ACC112 (cell line): ENCODE data around the gene CEP131.

ENCODE experiments used
- H2AFZ ChIP-seq: fragments of 200-600 bp; sonication (generic); one replicate; pipeline ENCODE4 v1.6.0; 2017; ENCODE audit warnings: antibody characterized with exemption, low read length; ENCODE audit not compliant: unreplicated experiment
- H3K27ac ChIP-seq: fragments of 200-600 bp; sonication (generic); 2 replicates; pipeline ENCODE4 v1.5.1; 2014; ENCODE audit warnings: low read depth, mild to moderate bottlenecking, antibody characterized with exemption, low read length, moderate library complexity
- H3K27me3 ChIP-seq: fragments of 200-600 bp; sonication (generic); 2 replicates; pipeline ENCODE4 v1.6.1; 2014; ENCODE audit warnings: mild to moderate bottlenecking, antibody characterized with exemption, low read length, moderate library complexity, mixed read lengths; ENCODE audit not compliant: insufficient read depth
- H3K36me3 ChIP-seq: fragments of 200-600 bp; sonication (generic); 2 replicates; pipeline ENCODE4 v1.6.1; 2016; ENCODE audit warnings: mild to moderate bottlenecking, antibody characterized with exemption, low read length, moderate library complexity, mixed read lengths; ENCODE audit not compliant: insufficient read depth
- H3K4me1 ChIP-seq: fragments of 200-600 bp; sonication (generic); one replicate; pipeline ENCODE4 v1.6.1; 2016; ENCODE audit warnings: low read length, mixed read lengths; ENCODE audit not compliant: insufficient read depth, unreplicated experiment, control insufficient read depth
- H3K4me3 ChIP-seq: fragments of 200-600 bp; sonication (generic); 2 replicates; pipeline ENCODE4 v1.5.1; 2014; ENCODE audit warnings: mild to moderate bottlenecking, low read depth, low read length
- H3K79me2 ChIP-seq: fragments of 200-600 bp; sonication (generic); one replicate; pipeline ENCODE4 v1.6.0; 2016; ENCODE audit warnings: low read length; ENCODE audit not compliant: control insufficient read depth, unreplicated experiment, insufficient read depth

The CEP131 gene

DNA sequence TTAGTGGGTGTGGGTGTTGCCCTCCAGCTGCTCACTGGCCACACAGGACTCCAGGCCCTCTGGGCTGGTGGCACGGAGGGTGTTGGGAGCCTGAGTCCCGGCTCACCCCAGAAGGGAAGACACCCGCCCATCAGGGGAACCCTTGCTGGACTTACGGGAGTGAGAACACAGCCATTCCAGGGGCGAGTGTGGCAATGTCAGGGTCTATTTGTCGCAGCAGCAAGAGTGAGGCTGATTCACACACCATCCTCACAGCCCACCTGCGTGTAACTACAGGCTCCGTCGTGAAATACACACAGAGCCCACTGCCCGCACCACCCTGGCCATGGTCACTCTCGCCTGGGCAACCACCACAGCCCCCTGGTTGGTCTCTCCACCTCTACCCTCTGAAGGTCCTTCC lies 39.0 kb downstream of the CEP131 start:
- Histone ChIP-seq H3K27me3 (peaks cover 3% of the 10 kb centered on the region; the same call in 1 of the 2 replicates), H3K79me2 (no peaks in the 10 kb centered on the region), H3K27ac (no peak overlapping the region), H3K36me3 (no peaks in the 10 kb centered on the region), H3K4me1 (no peaks in the 10 kb centered on the region), H3K4me3 (no peak overlapping the region), H2AFZ (no peak overlapping the region)

DNA sequence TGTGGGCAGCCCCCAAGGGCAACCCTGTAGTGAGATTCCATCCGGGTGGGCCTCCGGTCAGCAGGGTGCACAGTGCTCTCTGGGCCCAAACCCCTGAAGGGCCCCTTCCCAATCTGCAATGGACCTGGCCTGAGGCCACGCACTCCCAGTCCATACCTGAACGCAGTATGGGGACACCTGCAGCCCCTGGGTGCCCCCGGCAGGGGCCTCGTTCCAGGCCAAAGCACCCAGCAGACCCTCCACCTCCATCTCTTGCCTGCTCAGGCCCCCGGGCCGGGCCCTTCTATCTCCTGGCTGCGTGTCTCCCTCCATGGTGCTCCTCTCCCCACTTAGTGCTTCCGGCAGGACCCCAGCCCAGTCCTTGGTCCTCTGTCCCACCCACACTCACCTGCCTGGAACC lies 39.4 kb downstream of the CEP131 start:
- Histone ChIP-seq H3K4me1 (no peaks in the 10 kb centered on the region), H3K36me3 (no peaks in the 10 kb centered on the region), H3K4me3 (no peak overlapping the region), H3K79me2 (no peaks in the 10 kb centered on the region), H2AFZ (no peak overlapping the region), H3K27ac (no peak overlapping the region), H3K27me3 (peaks cover 3% of the 10 kb centered on the region; the same call in 1 of the 2 replicates)

DNA sequence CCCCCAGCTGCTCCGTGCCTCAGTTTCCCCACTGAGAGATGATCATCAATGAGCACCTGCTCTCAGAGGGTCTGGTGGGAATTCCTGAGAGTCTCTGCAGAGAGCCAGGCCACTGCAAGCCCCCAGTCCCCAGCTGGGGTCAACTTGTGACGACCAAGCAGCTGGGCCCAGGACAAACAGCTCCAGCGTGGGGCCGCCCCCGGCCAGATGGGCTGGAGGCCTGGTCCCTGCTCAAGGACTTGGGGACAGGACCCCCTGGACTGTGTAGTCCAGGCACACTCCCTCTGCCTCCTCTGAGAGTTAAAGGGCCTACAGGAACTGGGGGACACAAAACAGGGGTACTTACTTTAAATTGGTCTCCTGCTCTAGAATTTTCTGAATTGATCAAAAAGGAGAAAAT lies 40.2 kb downstream of the CEP131 start:
- no peak overlapping the region for H3K27ac ChIP-seq
- no peaks in the 10 kb centered on the region for H3K79me2 ChIP-seq
- no peak overlapping the region for H3K4me3 ChIP-seq
- H3K36me3 ChIP-seq, result no peaks in the 10 kb centered on the region
- H3K4me1 ChIP-seq, result no peaks in the 10 kb centered on the region
- peaks cover 3% of the 10 kb centered on the region; the same call in 1 of the 2 replicates for H3K27me3 ChIP-seq
- no peak overlapping the region for H2AFZ ChIP-seq

DNA sequence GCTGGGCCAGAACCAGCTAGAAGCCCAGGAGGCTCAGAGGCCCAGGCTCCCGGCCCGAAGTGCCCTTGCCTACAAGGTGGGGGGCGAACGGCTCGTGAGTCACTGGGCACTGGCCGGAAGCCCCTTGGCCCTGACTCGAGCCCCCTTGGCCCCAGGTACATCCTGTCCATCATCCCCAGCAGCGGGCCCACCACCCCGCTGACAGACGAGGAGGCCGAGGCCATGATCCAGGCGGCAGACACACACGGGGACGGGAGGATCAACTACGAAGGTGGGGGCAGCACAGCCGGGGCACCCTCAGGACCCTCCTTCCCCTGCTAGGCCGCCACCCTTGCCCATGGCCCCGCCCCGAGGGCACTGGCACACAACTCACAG lies 41.0 kb downstream of the CEP131 start:
- Histone ChIP-seq H3K4me3 (no peak overlapping the region), H3K79me2 (no peaks in the 10 kb centered on the region), H3K36me3 (no peaks in the 10 kb centered on the region), H2AFZ (no peak overlapping the region), H3K27me3 (peaks cover 3% of the 10 kb centered on the region; the same call in 1 of the 2 replicates), H3K4me1 (no peaks in the 10 kb centered on the region), H3K27ac (no peak overlapping the region)

DNA sequence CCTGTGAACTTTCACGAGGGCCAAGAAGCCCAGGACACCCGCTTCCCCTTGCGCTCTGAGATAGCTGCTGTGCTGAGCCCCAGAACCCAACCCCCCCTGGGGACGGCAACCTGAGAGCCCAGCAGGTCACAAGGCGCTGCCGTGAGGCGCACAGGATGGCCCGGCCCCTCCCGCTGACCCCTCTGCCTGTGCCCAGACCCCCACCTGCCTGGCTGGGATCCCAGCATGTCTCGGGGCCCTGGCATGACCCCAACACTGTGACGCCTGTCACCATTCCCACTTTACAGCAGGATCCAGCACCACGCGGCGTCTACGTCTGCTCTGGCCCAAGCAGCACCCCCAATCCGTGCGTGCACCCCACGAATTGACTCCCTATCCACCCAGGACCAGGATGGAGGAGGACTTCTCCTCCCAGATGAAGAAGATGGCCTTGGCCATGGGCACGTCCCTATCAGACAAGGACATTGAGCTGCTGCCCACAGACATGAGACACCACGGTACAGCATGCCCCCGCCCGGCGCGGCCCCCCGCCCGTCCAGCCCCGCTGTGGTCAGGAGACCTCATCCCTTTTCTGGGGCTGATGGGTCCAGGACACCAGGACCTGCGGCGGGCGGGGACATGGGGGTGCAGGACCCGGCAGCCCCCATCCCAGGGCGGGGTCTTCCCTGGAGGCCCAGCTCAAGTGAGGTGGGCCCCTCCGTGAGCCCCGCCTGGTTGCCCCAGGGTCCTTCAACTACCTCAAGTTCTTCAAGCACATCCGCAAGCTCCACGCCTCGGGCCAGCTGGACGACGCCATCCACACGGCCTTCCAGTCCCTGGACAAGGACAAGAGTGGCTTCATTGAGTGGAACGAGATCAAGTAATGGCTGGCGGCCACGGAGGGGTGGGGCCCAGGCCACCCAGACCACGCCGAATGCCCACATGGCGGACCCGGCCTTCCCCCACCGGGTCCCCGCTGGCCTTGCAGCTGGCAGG lies 41.6 kb downstream of the CEP131 start:
- Histone ChIP-seq H3K79me2 (no peaks in the 10 kb centered on the region), H3K36me3 (no peaks in the 10 kb centered on the region), H2AFZ (no peak overlapping the region), H3K4me3 (no peak overlapping the region), H3K27me3 (peaks cover 3% of the 10 kb centered on the region; the same call in 1 of the 2 replicates), H3K4me1 (no peaks in the 10 kb centered on the region), H3K27ac (no peak overlapping the region)

DNA sequence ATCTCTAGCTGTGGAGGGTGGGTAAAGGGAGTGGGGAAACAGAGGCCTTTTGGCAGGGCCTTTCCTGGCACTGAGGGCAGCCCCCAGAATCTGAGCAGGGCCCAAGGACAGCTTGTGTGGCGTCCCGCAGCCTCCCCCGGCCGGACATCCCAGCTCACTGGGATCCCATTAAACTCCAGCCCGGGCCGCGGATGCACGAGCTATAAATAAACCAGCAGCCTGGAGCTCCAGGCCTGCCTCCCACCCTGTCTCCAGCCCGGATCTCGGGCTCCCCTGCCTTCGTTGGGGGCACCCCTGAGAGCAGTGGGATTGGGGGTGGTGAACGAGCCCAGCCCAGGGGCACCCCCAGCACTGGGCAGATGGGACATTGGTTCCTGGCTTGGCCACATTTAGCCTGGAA lies 42.9 kb downstream of the CEP131 start:
- Histone ChIP-seq H3K4me3 (no peak overlapping the region), H3K4me1 (no peaks in the 10 kb centered on the region), H3K27ac (no peak overlapping the region)

DNA sequence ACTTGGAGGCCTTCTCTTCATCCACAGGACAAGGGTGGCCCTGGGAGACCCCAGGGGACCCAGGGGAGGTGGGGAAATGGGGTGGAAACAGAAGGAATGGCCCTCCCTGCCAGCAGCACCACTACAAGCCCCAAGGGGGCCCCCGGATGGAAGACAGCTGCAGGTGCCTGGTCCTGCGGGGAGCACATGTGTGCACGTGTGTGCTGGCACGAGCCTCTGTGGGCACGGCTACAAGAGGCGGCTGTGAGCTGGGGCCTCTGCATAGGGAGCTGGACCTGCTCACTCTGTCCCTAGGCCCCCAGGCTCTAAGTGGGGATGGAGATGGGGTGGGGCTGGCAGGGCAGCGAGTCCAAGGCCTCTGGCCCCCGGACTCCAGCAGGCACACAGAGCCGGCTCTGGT lies 43.5 kb downstream of the CEP131 start:
- H2AFZ ChIP-seq, result no peak overlapping the region
- H3K79me2 ChIP-seq, result no peaks in the 10 kb centered on the region
- no peaks in the 10 kb centered on the region; the same call in 1 of the 2 replicates for H3K27me3 ChIP-seq
- H3K27ac ChIP-seq, result no peak overlapping the region
- H3K4me1 ChIP-seq, result no peaks in the 10 kb centered on the region
- no peak overlapping the region for H3K4me3 ChIP-seq
- no peaks in the 10 kb centered on the region for H3K36me3 ChIP-seq

More for the DNA sequence above, 42.9 kb downstream of the CEP131 start:
- no peaks in the 10 kb centered on the region for H3K36me3 ChIP-seq
- H3K27me3 ChIP-seq, result peaks cover 3% of the 10 kb centered on the region; the same call in 1 of the 2 replicates
- no peak overlapping the region for H2AFZ ChIP-seq
- no peaks in the 10 kb centered on the region for H3K79me2 ChIP-seq

DNA sequence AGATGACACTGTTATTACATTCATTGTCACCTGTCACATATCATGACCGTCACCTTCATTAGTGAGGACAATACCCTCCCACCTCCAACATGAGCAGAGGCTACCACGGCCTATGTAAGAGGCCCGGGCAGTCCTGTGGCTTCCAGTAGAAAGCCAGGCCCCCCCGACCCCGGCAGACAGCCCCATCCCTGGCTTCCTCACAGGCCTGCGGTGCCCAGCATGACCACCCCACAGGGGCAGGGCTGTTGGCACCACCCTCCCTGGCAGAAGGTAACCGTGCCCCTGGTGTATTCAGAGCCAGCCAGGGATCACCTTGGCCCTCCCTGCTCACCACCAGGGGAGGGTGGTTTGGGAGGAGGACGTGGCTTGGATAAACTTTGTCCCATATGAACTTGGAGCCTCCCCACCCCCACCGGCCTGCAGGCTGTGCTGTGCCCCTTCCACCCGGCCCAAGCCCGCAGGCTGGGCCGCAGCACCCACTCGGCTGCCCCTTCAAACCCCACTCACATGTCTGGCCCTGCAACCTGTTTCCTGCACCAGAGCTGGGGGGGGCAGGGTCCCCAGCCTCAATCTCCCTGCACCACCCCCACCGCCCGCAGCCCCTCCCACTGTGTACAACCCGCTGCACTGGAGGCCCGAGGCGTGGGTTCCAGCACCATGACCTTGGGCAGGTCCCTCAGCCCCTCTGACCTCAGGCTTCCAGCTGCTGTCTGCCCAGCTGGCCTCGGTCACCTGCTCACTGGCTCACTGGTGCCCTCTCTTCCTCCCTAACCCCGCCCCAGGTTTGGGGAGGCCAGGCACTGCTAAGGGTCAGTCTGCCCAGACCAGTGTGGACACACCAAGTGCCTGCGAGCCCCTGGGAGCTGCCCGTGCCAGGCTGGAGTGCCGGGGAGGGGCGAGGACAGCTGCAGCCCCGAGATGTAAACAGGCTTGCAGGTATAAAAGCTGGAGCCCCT lies 44.4 kb downstream of the CEP131 start:
- no peak overlapping the region for H3K27ac ChIP-seq
- no peak overlapping the region for H2AFZ ChIP-seq
- H3K4me3 ChIP-seq, result no peak overlapping the region
- H3K79me2 ChIP-seq, result no peaks in the 10 kb centered on the region
- no peaks in the 10 kb centered on the region for H3K36me3 ChIP-seq
- H3K4me1 ChIP-seq, result no peaks in the 10 kb centered on the region
- no peaks in the 10 kb centered on the region; the same call in 1 of the 2 replicates for H3K27me3 ChIP-seq

DNA sequence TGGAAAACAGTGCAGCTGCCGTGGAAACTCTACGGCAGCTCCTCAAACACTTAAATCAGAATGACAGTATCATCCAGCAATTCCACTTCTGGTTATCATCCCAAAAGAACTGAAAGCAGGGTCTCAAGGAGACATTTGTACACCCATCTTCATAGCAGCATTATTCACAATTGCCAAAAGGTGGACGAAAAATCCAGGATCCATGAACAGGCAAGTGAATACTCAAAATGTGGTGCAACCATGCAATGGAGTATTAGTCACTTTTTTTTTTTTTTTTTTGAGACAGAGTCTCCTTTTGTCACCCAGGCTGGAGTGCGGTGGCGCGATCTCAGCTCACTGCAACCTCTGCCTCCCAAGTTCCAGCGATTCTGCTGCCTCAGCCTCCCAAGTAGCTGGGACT lies 46.1 kb downstream of the CEP131 start:
- H3K27ac ChIP-seq, result no peak overlapping the region
- no peak overlapping the region for H3K4me3 ChIP-seq
- no peaks in the 10 kb centered on the region for H3K79me2 ChIP-seq
- H3K4me1 ChIP-seq, result no peaks in the 10 kb centered on the region
- no peaks in the 10 kb centered on the region; the same call in 1 of the 2 replicates for H3K27me3 ChIP-seq
- H2AFZ ChIP-seq, result no peak overlapping the region
- H3K36me3 ChIP-seq, result no peaks in the 10 kb centered on the region

DNA sequence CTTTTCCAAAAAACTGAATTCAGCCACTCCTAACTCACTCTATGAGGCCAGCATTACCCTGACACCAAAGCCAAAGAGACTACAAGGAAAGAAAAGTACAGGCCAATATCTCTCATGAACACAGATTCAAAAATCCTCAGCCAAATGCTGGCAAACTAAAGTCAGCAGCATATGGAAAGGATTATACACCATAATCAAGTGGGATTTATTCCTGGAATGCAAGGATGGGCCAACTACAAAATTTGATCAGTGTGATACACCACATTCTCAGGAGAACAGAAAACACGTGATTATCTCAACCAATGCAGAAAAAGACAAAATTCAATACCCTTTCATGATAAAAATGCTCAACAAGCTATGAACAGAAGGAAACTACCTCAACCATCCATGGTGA lies 49.0 kb downstream of the CEP131 start:
- Histone ChIP-seq H3K79me2 (no peaks in the 10 kb centered on the region), H3K27ac (no peak overlapping the region), H3K4me1 (no peaks in the 10 kb centered on the region), H3K27me3 (no peaks in the 10 kb centered on the region; the same call in 1 of the 2 replicates), H2AFZ (no peak overlapping the region), H3K4me3 (no peak overlapping the region), H3K36me3 (no peaks in the 10 kb centered on the region)
